GM12801 (cell line): ENCODE results near the gene LHPP.

Experiments
- TF ChIP-seq, protein P1 (sequence below): IDR thresholded peaks from one replicate; pipeline ENCODE4 v1.5.1; 2011; ENCODE audit warnings: control low read depth; ENCODE audit not compliant: insufficient read length; ENCODE audit errors: extremely low read depth

The LHPP gene

DNA sequence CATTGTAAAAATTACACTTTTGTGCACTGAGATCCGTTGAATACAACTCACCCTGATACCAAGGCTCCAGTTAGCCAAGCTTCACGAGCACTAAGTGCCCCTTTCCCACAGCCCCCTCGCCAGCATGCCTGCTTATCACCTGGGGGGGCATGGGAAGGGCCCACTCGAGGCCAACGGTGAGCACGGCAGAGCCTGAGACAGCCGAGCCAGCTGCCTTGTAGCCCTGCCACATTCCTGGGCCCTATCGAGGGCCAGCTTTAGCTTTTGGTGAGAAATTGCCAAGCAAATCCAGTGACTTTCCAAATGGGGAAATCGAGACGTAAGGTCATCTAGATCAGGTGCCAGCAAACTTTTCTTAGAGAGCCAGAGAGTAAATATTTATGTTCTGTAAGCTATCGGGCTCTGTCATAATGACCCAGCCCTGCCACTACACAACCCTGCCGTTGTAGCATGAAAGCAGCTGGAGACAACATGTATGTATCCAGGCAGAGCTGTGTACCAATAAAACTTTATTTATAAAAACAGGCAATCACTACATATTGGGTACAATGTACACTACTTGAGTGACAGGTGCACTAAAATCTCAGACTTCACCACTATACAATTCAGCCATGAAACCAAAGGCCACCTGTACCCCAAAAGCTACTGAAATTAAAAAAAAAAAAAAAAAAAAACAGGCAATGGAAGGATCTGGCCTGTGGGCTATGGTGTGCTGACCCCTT lies 198.9 kb downstream of the LHPP start:
- TF ChIP-seq, protein P1, sequence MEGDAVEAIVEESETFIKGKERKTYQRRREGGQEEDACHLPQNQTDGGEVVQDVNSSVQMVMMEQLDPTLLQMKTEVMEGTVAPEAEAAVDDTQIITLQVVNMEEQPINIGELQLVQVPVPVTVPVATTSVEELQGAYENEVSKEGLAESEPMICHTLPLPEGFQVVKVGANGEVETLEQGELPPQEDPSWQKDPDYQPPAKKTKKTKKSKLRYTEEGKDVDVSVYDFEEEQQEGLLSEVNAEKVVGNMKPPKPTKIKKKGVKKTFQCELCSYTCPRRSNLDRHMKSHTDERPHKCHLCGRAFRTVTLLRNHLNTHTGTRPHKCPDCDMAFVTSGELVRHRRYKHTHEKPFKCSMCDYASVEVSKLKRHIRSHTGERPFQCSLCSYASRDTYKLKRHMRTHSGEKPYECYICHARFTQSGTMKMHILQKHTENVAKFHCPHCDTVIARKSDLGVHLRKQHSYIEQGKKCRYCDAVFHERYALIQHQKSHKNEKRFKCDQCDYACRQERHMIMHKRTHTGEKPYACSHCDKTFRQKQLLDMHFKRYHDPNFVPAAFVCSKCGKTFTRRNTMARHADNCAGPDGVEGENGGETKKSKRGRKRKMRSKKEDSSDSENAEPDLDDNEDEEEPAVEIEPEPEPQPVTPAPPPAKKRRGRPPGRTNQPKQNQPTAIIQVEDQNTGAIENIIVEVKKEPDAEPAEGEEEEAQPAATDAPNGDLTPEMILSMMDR: no peak

DNA sequence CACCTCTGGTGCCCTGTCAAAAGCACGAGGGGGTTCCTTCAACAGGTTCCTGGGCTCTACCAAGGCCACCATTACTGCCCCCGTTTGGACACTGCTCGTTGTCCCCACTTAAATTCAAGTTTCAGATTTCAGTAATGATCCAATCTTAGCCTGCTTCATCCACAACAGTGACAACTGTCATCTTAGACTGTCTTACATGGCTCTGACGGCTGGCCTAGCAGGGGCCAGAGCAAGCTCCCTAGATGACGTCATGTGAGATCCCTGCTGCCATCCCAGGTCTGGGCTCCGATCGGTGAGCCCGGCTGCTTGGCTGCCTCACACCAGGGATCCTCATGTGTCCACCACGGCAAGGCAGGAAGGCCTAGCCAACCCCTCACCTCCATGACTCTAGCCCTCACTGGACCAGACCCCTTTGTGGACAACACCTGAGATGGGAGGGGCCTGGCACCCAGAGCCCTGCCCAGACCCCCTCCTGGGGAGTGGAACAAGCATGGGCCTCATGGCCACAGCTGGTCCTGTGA lies 200.1 kb downstream of the LHPP start:
- TF ChIP-seq, protein P1: no peak

DNA sequence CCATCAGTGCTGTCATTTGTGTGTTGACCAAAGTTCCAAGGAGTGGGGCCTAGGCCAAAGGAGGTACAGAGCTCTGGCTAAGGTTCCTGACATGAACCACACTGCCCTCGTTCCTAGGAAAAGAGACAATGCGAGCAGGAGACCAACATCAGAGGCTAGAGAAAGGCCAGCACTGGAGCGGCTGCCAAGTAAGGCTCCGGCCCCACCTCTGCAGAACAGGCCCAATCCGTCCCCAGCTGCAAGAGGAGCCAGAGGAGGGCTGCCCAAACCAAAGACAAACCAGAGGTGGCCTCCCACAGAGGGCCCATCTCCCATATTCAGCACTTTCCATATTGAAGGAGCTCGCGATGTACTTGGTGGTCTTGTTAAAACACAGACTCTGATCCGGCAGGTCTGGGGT lies 201.6 kb downstream of the LHPP start:
- TF ChIP-seq, protein P1: no peak
